ENCODE results near the gene PCOLCE2. TPM values are rescaled to one million over a fixed set of nuclear protein-coding genes. Genes with fewer than 3 reads are reported as not detected.

PCOLCE2 gene
- polyA plus RNA-seq, 12 donors, result 0.82 to 4.7 (median 1.6) TPM; not detected in 2

DNA sequence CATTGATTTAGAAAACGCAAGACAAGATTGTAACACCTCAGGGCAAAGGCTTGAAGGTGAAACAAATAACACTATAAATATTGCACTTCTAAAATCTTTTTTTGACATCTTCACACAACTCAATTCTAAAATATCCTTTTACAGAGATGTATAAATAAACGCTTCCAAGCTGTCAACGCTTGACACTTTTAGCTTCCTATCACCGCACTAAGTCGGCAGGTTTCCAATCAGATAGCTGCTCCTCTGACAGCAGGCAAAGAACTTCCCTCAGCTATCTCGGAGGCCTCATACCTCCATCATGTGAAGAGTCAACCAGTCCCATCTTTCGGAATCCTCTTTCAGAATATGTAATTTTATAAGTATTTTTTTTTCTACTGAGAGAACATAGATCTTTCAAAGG, 71.0 kb downstream of the PCOLCE2 start:
- DNase-seq, result no peak

DNA sequence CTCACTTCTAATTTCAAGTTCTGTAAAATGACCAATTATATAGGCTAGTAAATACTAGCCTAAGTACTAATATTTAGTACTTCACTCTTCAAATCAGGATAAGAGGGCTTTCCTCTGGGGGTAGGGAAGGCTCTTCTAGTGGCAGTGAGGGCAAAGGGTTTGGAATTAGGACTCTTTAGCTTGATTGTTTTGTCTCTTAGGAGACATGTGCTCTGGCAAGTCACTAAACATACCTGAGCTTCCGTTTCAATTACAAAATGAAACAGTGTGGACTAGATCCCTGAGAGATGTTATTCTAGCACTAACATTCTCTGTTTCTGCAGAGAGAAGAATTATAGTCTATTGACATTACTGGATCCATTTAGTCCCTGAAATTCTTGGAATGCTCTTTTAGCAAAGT, 71.5 kb downstream of the PCOLCE2 start:
- no peak for DNase-seq

DNA sequence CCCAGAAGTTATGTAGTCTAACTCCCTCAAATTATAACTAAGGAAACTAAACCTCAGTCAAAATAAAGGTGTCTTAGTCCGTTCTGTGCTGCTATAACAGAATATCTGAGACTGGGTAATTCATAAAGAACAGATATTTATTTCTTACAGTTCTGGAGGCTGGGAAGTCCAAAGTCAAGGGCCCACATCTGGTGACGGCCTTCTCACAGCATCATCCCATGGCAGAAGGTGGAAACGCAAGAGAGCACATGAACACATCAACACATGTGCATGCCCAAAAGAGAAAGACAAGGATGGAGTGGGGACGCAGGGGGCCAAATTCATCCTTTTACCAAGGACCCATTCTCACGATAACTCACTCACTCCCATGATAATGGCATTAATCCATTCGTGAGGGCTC, 73.1 kb downstream of the PCOLCE2 start:
- DNase-seq, result no peak

- DNase-seq, result no peak
These were observed 79.6 kb downstream of the PCOLCE2 start for GRCh38 chr3:142809259-142809658.

- no peak for DNase-seq
These were observed 80.6 kb downstream of the PCOLCE2 start for GRCh38 chr3:142808103-142808917.

DNA sequence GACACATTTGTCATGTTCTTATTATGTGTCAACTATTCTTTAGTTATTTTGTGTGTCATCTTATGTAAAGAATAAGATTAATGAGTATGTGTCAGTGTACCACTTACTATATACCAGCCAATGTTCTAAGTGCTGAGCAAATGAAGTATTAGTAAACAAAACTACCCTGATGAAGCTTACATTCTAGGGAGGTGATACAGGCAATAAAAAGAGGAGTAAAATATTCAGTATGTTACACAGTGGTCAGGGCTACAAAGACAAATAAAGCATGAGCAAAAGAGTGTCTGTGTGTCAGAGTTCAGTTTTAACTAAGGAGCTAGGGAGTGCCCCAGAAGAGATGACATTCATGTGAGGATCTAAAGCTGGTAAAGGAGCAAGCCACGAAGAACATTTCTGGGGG, 86.0 kb downstream of the PCOLCE2 start:
- no peak for DNase-seq

GRCh38 chr3:142801746-142802145, 87.1 kb downstream of the PCOLCE2 start:
- DNase-seq, result no peak

- DNase-seq, result no peak
These were observed 92.1 kb downstream of the PCOLCE2 start for GRCh38 chr3:142796823-142797222.

DNA sequence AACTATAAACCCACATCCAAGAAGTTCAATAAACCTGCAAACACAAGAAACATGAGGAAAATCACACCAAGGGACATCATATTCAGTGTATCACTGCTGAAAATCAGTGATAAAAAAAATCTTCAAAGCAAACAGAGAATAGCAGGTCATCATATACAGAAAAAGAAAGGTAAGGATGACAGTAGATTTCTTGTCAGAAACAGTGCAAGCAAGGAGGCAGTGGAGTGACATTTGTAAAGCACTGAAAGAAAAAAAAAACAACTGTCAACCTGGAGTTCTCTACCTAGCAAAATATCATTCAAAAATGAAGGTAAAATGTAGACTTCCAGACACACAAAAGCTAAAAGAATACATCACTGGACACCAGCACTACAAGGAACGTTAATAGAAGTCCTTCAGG, 93.6 kb downstream of the PCOLCE2 start:
- DNase-seq, result no peak

DNA sequence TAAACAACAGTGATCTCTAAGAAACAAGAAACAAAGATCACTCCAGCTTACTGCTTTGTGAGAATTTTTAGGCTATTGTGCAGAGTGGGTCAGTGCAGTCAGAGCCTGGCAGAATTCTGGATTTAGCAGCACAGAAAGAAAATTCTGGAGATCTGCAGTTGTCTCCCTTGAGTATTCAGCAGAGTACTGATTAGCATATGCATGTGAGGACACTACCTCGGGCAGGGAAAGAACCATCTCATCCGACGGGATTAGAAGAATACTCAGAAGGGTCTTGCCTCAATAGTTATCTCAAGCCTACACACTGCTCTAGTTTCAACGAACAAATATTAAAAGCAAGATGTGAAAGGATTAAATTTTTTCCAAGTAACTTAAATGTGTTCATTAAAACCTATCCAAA, 94.4 kb downstream of the PCOLCE2 start:
- no peak for DNase-seq

DNA sequence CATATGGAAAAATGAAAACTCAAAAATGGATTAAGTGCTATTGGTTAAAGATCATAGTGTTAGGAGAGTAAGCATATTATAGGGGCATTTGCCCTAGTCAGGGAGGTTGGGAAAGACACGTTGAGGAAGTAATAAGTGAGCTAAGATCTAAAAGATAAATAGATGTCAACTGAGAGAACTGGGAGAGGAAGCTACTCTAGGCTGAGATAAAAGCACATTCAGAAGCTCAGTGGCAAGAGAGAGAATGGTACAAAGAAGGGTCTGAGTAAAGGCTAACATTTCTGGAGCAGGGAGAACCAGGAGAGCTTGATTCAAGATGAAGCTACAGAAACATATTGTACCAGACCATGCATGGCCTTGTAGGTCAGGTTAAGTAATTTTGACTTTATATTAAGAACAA, 101.2 kb downstream of the PCOLCE2 start:
- DNase-seq, result no peak

GRCh38 chr3:142785996-142786395, 102.9 kb downstream of the PCOLCE2 start:
- DNase-seq, result no peak

GRCh38 chr3:142784228-142784627, 104.7 kb downstream of the PCOLCE2 start:
- no peak for DNase-seq

DNA sequence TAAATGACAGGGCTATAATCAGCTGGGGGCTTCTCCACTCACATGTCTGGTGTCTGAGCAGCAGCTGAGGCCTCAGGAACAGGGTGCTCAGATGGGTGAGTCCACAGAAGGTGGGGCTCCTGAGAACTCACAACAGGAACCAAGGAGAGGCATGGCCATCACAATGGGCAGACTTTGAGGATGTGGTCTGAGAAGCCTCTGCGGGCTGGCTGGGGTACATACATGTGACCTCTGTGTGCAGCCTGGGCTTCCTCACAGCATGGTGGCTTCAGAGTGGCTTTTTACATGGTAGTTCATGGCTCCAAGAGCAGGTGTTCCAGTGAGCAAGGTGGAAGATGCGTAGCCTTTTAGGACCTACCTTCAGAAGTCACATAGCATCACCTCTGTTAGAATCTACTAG, 106.3 kb downstream of the PCOLCE2 start:
- no peak for DNase-seq

- no peak for DNase-seq
These were observed 109.3 kb downstream of the PCOLCE2 start for GRCh38 chr3:142779591-142779990.

DNA sequence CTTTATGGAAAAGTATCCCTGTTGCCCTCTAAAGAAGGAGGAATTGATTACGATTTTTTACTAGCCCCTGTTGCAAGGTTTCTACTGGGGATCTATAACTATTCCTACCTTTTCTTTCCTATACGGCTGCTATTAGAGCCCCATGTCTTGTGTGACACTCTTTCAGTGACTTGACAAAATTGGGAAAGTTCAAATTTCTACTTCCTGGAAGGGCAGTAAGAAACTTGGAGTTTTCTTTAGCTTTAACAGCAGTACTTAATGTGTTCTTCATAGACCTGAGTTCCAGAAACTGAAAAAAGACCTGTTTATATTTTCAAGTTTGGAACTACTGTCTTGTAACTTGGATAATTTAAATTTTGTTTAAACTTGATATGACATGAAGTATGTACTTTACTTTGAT, 110.3 kb downstream of the PCOLCE2 start:
- no peak for DNase-seq

DNA sequence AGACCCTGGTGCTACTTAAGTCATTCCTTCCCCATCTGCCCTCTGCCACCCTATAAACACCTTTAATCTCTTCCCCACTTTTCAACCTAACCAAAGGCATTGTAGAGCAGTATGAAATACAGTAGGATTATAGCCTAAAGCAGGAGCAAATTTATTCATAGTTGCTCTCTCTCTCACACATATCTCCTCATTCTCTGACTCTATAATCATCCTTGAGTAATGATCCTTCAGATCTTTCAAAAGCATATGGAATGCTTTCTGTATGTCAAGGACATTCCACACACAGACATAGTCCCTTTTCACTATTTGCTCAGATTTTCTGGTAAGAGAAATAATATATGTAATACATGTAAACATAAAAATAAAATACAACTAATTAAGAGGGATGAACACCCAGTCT, 111.0 kb downstream of the PCOLCE2 start:
- DNase-seq, result no peak

DNA sequence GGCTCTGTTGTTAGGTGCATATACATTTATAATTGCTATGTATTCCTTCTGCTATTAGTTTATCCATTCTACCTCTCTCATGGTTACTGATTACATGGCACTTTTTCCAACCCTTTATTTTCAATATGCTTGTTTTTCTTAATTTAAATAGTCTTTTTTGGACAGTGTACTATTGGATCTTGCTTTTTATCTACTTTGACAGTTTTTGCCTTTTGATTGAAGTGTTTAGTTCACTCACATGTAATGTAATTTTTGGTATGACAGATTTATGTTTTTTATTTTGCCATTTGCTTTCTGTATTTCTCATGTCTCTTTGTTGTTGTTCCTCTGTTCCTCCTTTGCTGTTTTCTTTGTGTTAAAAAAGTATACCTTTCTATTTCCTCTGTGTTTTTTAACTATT, 120.5 kb downstream of the PCOLCE2 start:
- no peak for DNase-seq

Other genes starting within 250 kb of the PCOLCE2 start
- gene TRPC1, start 165.0 kb downstream of the PCOLCE2 start, polyA plus RNA-seq (ENCODE audit: insufficient read length in 12 of 12), result 10 to 100 TPM in 3 of 12 donors, 1 to 10 TPM in 8, not detected in 1; 6.3 to 12.1 (median 9.1) TPM
- under 1 TPM in 1 of 12 donors, not detected in 11; 0.27 TPM for gene PAQR9, start 74.6 kb upstream of the PCOLCE2 start, polyA plus RNA-seq (ENCODE audit: insufficient read length in 12 of 12)
- 100 to 1,000 TPM in 5 of 12 donors, 10 to 100 TPM in 7; 64.0 to 134 (median 97.0) TPM for gene U2SURP, start 112.5 kb upstream of the PCOLCE2 start, polyA plus RNA-seq (ENCODE audit: insufficient read length in 12 of 12)
- gene CHST2, start 230.7 kb upstream of the PCOLCE2 start, polyA plus RNA-seq (ENCODE audit: insufficient read length in 12 of 12), result 10 to 100 TPM in 2 of 12 donors, 1 to 10 TPM in 9, not detected in 1; 2.3 to 14.3 (median 5.1) TPM